ENCODE results near the gene SOST. TPM values are rescaled to one million over a fixed set of nuclear protein-coding genes. Genes with fewer than 3 reads are reported as not detected.

SOST gene
- polyA plus RNA-seq, 2 donors = not detected

Other genes starting within 250 kb of the SOST start
- 1 to 10 TPM; 4.1 to 7.4 TPM for gene ETV4, start 212.5 kb downstream of the SOST start, polyA plus RNA-seq
- gene MEOX1, start 96.9 kb downstream of the SOST start, polyA plus RNA-seq = 1 to 10 TPM; 1.8 to 2.7 TPM
- gene DUSP3, start 20.2 kb upstream of the SOST start, polyA plus RNA-seq = 10 to 100 TPM; 29.4 to 56.8 TPM
- under 1 TPM in 1 of 2 donors, not detected in 1; 0.01 TPM for gene CFAP97D1, start 21.6 kb upstream of the SOST start, polyA plus RNA-seq
- gene MPP3, start 74.4 kb upstream of the SOST start, polyA plus RNA-seq = 1 to 10 TPM; 5.6 to 9.6 TPM
- under 1 TPM; 0.47 to 0.48 TPM for gene CD300LG, start 88.4 kb upstream of the SOST start, polyA plus RNA-seq
- under 1 TPM; 0.39 to 0.72 TPM for gene MPP2, start 148.7 kb upstream of the SOST start, polyA plus RNA-seq
- gene PPY, start 183.7 kb upstream of the SOST start, polyA plus RNA-seq = not detected
- gene PYY, start 195.1 kb upstream of the SOST start, polyA plus RNA-seq = not detected
- 1 to 10 TPM in 1 of 2 donors, under 1 TPM in 1; 0.67 to 1.9 TPM for gene NAGS, start 245.8 kb upstream of the SOST start, polyA plus RNA-seq